ENCODE measurements around the gene LPCAT4.
A peak's percentile ranks its signal among the peaks of the same experiment; 100 is the strongest.
"Not testable (repeated sequence)": the region's sequence is repeated elsewhere in the genome, so short reads cannot be mapped to it uniquely, and the experiment has no call there.

LPCAT4 gene

GRCh38 chr15:34367101-34368081, at the start of gene LPCAT4:
Gene LPCAT4, minus strand, starts transcription at chr15:34367196. Its CDS starts 96 bp downstream, at chr15:34367100.
- peak; percentile 85 to 87 for DNase-seq

DNA sequence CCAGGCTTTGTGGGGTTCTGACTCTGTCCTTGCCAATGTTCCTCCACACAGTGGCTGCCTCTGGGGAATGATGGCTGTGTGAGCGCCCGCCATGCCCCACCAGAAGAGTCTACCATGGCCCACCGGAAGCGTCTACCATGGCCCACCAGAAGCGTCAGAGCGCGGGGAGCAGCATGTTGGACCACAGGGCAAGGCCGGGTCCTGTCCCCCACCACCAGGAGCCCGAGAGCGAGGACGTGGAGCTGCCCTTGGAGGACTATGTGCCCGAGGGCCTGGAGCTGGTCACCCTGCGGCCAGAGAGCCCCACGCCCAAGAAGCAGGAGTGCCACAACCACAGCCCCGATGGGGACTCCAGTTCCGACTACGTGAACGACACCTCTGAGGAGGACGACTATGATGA, 42.5 kb upstream of the LPCAT4 start:
- DNase-seq, result not testable (repeated sequence)

DNA sequence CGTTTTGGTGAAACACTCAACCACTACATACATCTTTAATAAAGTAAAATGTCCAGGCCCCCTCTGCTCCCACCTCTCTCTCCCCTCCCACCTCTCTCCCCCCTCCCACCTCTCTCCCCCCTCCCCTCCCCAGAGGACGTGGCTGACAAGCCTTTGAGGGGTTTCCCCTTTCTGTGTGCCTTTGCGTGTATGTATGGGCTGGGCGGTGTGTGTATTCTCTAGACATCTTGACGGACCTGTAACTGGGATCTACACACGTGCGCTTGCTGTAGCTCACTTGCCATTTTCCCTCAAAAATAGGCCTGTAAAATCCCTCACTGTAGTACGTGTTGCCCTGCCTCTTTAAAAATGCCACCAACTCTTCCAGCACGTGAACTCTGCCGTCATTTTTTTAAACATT, 42.0 kb upstream of the LPCAT4 start:
- not testable (repeated sequence) for DNase-seq

- DNase-seq, result not testable (repeated sequence)
Observed at GRCh38 chr15:34403899-34404298, 36.9 kb upstream of the LPCAT4 start.

DNA sequence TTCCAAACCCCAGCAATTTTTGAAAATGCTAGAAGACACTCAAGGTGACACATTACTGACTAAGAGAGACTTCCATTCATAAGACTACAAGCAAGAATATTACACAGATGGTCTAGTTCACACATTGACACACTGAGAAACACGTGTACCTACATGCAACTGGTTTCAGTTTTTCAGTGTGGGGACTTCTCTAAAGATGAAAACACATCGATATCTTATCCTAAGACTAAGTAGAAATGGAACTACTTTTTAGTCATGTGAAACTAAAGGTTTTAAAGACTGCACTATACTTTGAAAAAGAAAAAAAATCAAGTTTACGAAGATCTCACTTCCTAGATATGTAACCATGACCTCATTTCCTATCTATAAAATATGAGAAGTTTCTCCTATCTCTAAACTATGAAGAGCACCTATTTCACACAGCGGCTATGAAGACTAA, 36.2 kb upstream of the LPCAT4 start:
- DNase-seq, result not testable (repeated sequence)

- DNase-seq, result not testable (repeated sequence)
Observed at GRCh38 chr15:34397637-34398259, 30.8 kb upstream of the LPCAT4 start.

DNA sequence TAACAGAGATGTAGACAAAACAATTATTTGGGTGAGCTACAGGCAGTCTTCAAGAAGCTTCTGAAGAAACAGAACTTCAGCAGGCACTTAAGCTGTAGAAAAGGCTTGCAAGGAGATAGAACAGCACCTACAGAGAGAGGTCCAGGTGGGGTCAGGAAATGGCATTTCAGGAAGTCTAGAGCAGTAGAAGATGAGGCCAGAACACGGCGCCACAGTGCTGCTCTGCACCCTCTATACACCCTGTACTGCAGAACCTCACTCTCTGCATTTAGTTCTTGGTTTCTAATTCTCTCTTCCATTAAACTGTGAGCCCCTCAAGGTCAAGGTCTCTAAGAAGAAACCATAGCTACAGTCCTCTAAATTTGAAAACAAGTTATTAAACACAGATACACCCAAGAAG, 26.0 kb upstream of the LPCAT4 start:
- DNase-seq, result not testable (repeated sequence)

GRCh38 chr15:34389594-34390086, 22.6 kb upstream of the LPCAT4 start:
- DNase-seq, result not testable (repeated sequence)

GRCh38 chr15:34381829-34382521, 15.0 kb upstream of the LPCAT4 start:
- not testable (repeated sequence) for DNase-seq

- not testable (repeated sequence) for DNase-seq
Observed at GRCh38 chr15:34380491-34380890, 13.5 kb upstream of the LPCAT4 start.

- no peak for DNase-seq
Observed at GRCh38 chr15:34376856-34377255, 9.9 kb upstream of the LPCAT4 start.

DNA sequence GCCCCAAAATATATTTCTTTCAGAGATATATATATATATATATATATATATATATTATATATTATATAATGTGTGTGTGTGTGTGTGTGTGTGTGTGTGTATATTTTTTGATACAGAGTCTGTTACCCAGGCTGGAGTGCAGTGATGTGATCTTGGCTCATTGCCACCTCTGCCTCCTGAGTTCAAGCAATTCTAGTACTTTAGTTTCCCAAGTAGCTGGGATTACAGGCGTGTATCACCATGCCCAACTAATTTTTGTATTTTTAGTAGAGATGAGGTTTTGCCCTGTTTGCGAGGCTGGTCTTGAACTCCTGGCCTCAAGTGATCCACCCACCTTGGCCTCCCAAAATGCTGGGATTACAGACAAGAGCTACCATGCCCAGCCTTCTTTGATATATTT, 8.5 kb upstream of the LPCAT4 start:
- not testable (repeated sequence) for DNase-seq

DNA sequence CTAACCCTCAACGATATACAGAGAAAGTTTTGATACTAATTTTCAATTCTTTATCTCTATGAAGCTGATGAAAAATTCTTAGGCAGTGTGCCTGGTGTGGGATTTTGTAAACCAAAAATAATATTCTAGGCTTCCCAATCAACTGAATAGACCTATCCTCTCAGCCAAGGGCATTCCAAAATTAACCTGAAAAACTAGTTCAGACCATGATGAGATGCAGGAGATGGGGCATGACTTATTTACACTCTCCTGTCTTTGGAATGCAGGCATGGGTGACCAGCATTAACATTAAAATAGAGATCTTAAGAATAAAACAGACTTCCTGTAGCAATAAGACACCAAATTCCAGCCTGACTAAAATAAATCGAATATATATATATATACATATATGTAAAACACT, 7.8 kb upstream of the LPCAT4 start:
- DNase-seq, result no peak

GRCh38 chr15:34373951-34374350, 7.0 kb upstream of the LPCAT4 start:
- no peak for DNase-seq

DNA sequence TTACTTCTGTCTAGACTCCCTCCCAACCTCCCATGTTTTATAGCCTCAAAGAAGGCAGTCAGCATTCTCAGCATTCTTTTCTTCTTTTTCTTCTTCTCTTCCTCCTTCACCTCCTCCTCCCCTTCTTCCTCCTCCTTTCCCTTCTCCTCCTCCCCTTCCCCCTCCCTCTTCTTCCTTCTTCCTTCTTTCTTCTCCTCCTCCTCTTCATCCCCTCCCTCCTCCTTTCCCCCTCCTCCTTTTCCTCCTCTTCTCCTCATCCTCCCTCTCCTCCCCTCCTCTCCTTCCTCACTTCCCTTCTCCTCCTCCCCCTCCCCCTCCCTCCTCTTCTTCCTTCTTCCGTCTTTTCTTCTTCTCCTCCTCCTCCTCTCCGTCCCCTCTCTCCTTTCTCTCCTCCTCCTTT, 3.6 kb upstream of the LPCAT4 start:
- DNase-seq, result no peak

DNA sequence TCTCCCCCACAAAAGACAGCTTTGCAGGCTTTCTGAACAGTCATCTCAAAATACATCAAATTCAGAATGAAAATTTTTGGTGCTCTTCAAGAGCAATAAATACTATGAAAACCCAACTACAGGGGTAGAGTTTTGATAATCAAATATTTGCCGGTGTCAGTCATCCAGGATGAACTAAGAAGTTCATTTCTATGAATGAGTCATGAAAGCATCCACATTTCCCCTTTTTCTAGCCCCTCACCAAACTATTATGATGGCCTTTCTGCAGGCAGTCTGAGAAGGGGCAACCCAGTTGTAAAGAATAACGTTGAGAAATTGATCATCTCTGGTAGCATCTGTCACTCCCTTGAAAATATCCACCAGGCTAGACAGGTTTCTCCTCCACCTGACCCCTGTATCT, 3.1 kb upstream of the LPCAT4 start:
- no peak for DNase-seq

GRCh38 chr15:34366271-34367065, 528 bp downstream of the LPCAT4 start:
- DNase-seq, result peak; percentile 78 to 79

- no peak for DNase-seq
Observed at GRCh38 chr15:34365836-34366235, 1.2 kb downstream of the LPCAT4 start.

DNA sequence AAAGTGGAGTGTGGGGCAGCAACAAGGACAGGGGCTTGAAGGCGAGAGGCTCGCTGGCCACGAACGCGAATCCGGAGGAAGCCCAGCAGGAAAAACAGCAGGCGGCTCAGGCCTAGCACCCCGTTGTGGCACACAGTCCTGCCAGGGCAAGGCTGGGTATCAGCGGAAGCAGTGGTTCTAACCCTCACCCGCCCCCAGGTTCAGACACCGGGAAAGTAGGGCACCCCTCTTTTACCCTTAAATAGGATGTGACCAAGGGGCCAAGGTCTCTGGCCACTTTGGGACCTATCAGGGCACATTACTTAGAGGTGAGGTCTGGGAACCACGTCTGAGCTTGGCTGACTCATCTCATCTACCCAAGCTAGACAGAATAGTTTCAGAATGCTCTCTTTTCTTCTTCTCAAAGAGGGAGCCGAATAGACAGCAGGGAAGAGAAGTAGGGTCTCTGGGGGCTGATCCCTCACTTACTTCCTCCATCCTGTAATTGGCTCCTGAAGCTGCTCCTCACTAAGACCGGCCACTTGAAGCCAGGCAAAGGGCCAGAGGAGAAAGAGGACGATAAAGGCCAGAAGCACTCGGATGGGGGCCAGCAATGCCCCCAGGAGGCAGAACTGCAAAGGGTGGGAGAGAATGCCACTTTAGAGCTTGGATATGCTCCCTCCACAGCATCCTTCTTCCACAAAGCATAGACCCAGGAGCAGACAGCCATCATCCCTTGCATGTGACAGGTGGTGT, 1.7 kb downstream of the LPCAT4 start:
- no peak for DNase-seq

DNA sequence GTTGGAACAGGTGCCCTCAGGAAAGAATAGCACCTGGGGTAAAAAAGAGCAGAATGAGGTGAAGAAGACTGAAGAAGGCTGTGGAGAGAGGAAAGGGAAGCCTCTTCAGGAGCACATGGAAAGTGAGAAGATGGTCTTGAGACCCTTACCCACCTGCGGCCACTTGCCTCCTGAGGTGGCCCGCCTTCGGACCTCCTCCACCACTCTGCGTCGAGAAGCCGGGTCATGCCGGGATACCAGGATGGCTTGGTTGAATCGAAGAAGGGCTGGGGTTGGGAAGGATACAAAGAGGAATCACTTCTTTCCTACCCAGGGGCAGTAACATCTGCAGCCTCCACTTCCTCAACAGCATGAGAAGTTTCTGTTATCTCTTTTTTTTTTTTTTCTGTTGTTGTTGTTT, 3.0 kb downstream of the LPCAT4 start:
- DNase-seq, result no peak

GRCh38 chr15:34362047-34362773, 4.8 kb downstream of the LPCAT4 start:
- no peak for DNase-seq
